Measurements from ENCODE around the gene PKD1. TPM values are rescaled to one million over a fixed set of nuclear protein-coding genes. Genes with fewer than 3 reads are reported as not detected.

PKD1 gene
- total RNA-seq, 1 experiment from 2014 or later: 102 TPM

- TF ChIP-seq CBFB (CRISPR knock-in tag; IDR thresholded peaks at IDR 0.05; ENCODE audit: low read depth): no peak
- 0 out of 2 replicates have a peak, but pooled peaks have one; percentile 23 for TF ChIP-seq SMAD3 (CRISPR knock-in tag; IDR thresholded peaks at IDR 0.05; ENCODE audit: borderline replicate concordance)
- TF ChIP-seq ZNF138 (CRISPR knock-in tag; conservative IDR thresholded peaks at IDR 0.05): peak; percentile 74
- no peak for TF ChIP-seq ZNF512 (CRISPR knock-in tag; IDR thresholded peaks at IDR 0.05; ENCODE audit: borderline replicate concordance)
- TF ChIP-seq CREB1 (CRISPR knock-in tag; IDR thresholded peaks at IDR 0.05): no peak
- no peak for TF ChIP-seq ATF1 (CRISPR knock-in tag; IDR thresholded peaks at IDR 0.05)
- no peak for TF ChIP-seq GRHL2 (CRISPR knock-in tag; IDR thresholded peaks at IDR 0.05; ENCODE audit: insufficient replicate concordance, severe bottlenecking)
- peak; percentile 89 for TF ChIP-seq EMX1 (CRISPR knock-in tag; IDR thresholded peaks at IDR 0.05)
- no peak for TF ChIP-seq JAZF1 (CRISPR knock-in tag; IDR thresholded peaks at IDR 0.05)
- TF ChIP-seq IRF2 (CRISPR knock-in tag; IDR thresholded peaks at IDR 0.05; ENCODE audit: borderline replicate concordance, low read depth): 0 out of 2 replicates have a peak, but pooled peaks have one; percentile 48
- TF ChIP-seq ATF3 (CRISPR knock-in tag; conservative IDR thresholded peaks at IDR 0.05): no peak
- peak; percentile 86 for TF ChIP-seq TEAD1 (CRISPR knock-in tag; IDR thresholded peaks at IDR 0.05)
- no peak for TF ChIP-seq SMAD4 (CRISPR knock-in tag; IDR thresholded peaks at IDR 0.05)
- no peak for TF ChIP-seq ZMAT4 (CRISPR knock-in tag; IDR thresholded peaks at IDR 0.05)
- TF ChIP-seq E2F4 (CRISPR knock-in tag; IDR thresholded peaks at IDR 0.05; ENCODE audit: borderline replicate concordance, low read depth): no peak
- peak; percentile 29; the same call in 1 of the 2 replicates for TF ChIP-seq MAX (CRISPR knock-in tag; IDR thresholded peaks at IDR 0.05)
- TF ChIP-seq ZNF423 (CRISPR knock-in tag; IDR thresholded peaks at IDR 0.05): no peak
- peak; percentile 67 for TF ChIP-seq SP1 (CRISPR knock-in tag; conservative IDR thresholded peaks at IDR 0.05)
- peak; percentile 90 for TF ChIP-seq ZNF671 (CRISPR knock-in tag; IDR thresholded peaks at IDR 0.05)
- peak; percentile 76; the same call in 1 of the 2 replicates for TF ChIP-seq IRF1 (CRISPR knock-in tag; IDR thresholded peaks at IDR 0.05)
- TF ChIP-seq ARID4B (CRISPR knock-in tag; IDR thresholded peaks at IDR 0.05; ENCODE audit: borderline replicate concordance): peak; percentile 50; the same call in 1 of the 2 replicates
- peak; percentile 39; the same call in 1 of the 2 replicates for TF ChIP-seq CREM (CRISPR knock-in tag; IDR thresholded peaks at IDR 0.05)
- TF ChIP-seq RELA (CRISPR knock-in tag; IDR thresholded peaks at IDR 0.05; ENCODE audit: borderline replicate concordance): no peak
- no peak for TF ChIP-seq ZNF317 (CRISPR knock-in tag; IDR thresholded peaks at IDR 0.05; ENCODE audit: borderline replicate concordance, low read depth)
- TF ChIP-seq FOXJ3 (CRISPR knock-in tag; IDR thresholded peaks at IDR 0.05; ENCODE audit: borderline replicate concordance): no peak
- TF ChIP-seq NR2C2 (CRISPR knock-in tag; IDR thresholded peaks at IDR 0.05): no peak
- no peak for TF ChIP-seq ZNF281 (CRISPR knock-in tag; IDR thresholded peaks at IDR 0.05)
Measured at GRCh38 chr16:2150418-2151187, 14.9 kb upstream of the PKD1 start (continued).
